Type B pancreatic cell (in vitro differentiated cells): ENCODE measurements around the gene SLC35F3. TPM values are rescaled to one million over a fixed set of nuclear protein-coding genes. Genes with fewer than 3 reads are reported as not detected.

Experiments
- DNase-seq: peaks from one replicate; pipeline ENCODE4 v3.0.0; 2021; ENCODE audit warnings: mixed read lengths; ENCODE audit not compliant: unreplicated experiment; ENCODE audit errors: extremely low spot score
- H3K27ac Mint-ChIP-seq: 2 replicates; pipeline ENCODE4 v1.8.0; 2021; ENCODE audit warnings: mild to moderate bottlenecking, mixed read lengths
- H3K27me3 Mint-ChIP-seq: 2 replicates; pipeline ENCODE4 v1.8.0; 2021; ENCODE audit warnings: mixed read lengths
- H3K36me3 Mint-ChIP-seq: 2 replicates; pipeline ENCODE4 v1.8.0; 2021; ENCODE audit warnings: mixed read lengths
- H3K4me1 Mint-ChIP-seq: one replicate; pipeline ENCODE4 v1.8.0; 2021; ENCODE audit warnings: mixed read lengths; ENCODE audit not compliant: unreplicated experiment
- H3K4me3 Mint-ChIP-seq: 2 replicates; pipeline ENCODE4 v1.8.0; 2021; ENCODE audit warnings: mild to moderate bottlenecking, mixed read lengths
- H3K9me3 Mint-ChIP-seq: 2 replicates; pipeline ENCODE4 v1.8.0; 2021; ENCODE audit warnings: mixed read lengths
- CTCF ChIP-seq: fragments of 200-600 bp; sonication (generic); conservative IDR thresholded peaks from 2 replicates; pipeline ENCODE4 v1.5.0; 2021; ENCODE audit warnings: antibody characterized with exemption, mild to moderate bottlenecking
- total RNA-seq: library from RNA; stranded (reverse); gene quantifications from 2 replicates; pipeline ENCODE4 v1.2.1, GENCODE V29; 2021; ENCODE audit warnings: low replicate concordance

The SLC35F3 gene
- total RNA-seq, 1 donor from 2014 or later: 2.1 TPM

GRCh38 chr1:233972563-233972950 lies 68.1 kb downstream of the SLC35F3 start:
- Mint-ChIP-seq H3K4me3 (no peak overlapping the region), H3K9me3 (peaks cover 4% of the 10 kb centered on the region), H3K4me1 (no peaks in the 10 kb centered on the region), H3K27me3 (peaks cover 17% of the 10 kb centered on the region), H3K27ac (no peak overlapping the region), H3K36me3 (no peaks in the 10 kb centered on the region)
- no peak for DNase-seq
- no peak for TF ChIP-seq CTCF

GRCh38 chr1:233972951-233973635 lies 68.6 kb downstream of the SLC35F3 start:
- peaks cover 23% of the 10 kb centered on the region for H3K27me3 Mint-ChIP-seq
- H3K27ac Mint-ChIP-seq: no peak overlapping the region
- DNase-seq: no peak
- TF ChIP-seq CTCF: no peak
- peaks cover 4% of the 10 kb centered on the region for H3K9me3 Mint-ChIP-seq
- H3K4me1 Mint-ChIP-seq: no peaks in the 10 kb centered on the region
- H3K36me3 Mint-ChIP-seq: no peaks in the 10 kb centered on the region
- H3K4me3 Mint-ChIP-seq: no peak overlapping the region

GRCh38 chr1:233975486-233975885 lies 71.0 kb downstream of the SLC35F3 start:
- Mint-ChIP-seq H3K27me3 (peaks cover 23% of the 10 kb centered on the region), H3K9me3 (no peaks in the 10 kb centered on the region), H3K4me1 (no peaks in the 10 kb centered on the region), H3K36me3 (no peaks in the 10 kb centered on the region), H3K27ac (no peak overlapping the region), H3K4me3 (no peak overlapping the region)
- DNase-seq: no peak
- TF ChIP-seq CTCF: no peak

- TF ChIP-seq CTCF: no peak
- Mint-ChIP-seq H3K27me3 (peaks cover 42% of the 10 kb centered on the region), H3K4me3 (no peak overlapping the region)
These were observed 76.7 kb downstream of the SLC35F3 start for GRCh38 chr1:233981042-233981675.

GRCh38 chr1:233982827-233983518 lies 78.5 kb downstream of the SLC35F3 start:
- Mint-ChIP-seq H3K27me3 (peaks cover 55% of the 10 kb centered on the region), H3K4me3 (no peak overlapping the region)

More at GRCh38 chr1:233981042-233981675, 76.7 kb downstream of the SLC35F3 start:
- Mint-ChIP-seq H3K4me1 (no peaks in the 10 kb centered on the region), H3K36me3 (no peaks in the 10 kb centered on the region), H3K27ac (no peak overlapping the region), H3K9me3 (no peaks in the 10 kb centered on the region)
- no peak for DNase-seq

More at GRCh38 chr1:233982827-233983518, 78.5 kb downstream of the SLC35F3 start:
- no peaks in the 10 kb centered on the region for H3K36me3 Mint-ChIP-seq
- H3K4me1 Mint-ChIP-seq: no peaks in the 10 kb centered on the region
- no peak for DNase-seq
- TF ChIP-seq CTCF: no peak
- no peak overlapping the region for H3K27ac Mint-ChIP-seq
- no peaks in the 10 kb centered on the region for H3K9me3 Mint-ChIP-seq
